Endothelial cell of umbilical vein (primary cell): ENCODE results near the gene MAP1B. TPM values are rescaled to one million over a fixed set of nuclear protein-coding genes. Genes with fewer than 3 reads are reported as not detected.

Experiments
- BruUV-seq: library from RNA; stranded (reverse); fragments of 400-500 nt; replicated peaks from 2 replicates; lab custom pipeline; 2021; lab: Mats Ljungman, UMichigan
- CTCF ChIA-PET: fragments of 300-600, 350-600 bp; sonication (Branson Sonifier 250); formaldehyde crosslinking; loops from one replicate; lab custom pipeline; 2021; ENCODE audit warnings: antibody characterized with exemption, inconsistent platforms; lab: Charles Lee
- POLR2A ChIA-PET: fragments of 300-600, 350-600 bp; sonication (Branson Sonifier 250); formaldehyde crosslinking; loops from one replicate; lab custom pipeline; 2021; ENCODE audit warnings: antibody characterized with exemption, inconsistent platforms; lab: Charles Lee
- DNase-seq: peaks from one replicate; pipeline ENCODE4 v3.0.0-alpha.2; 2011; ENCODE audit warnings: low read depth, low spot score
- FAIRE-seq: peaks from 2 replicates; lab custom pipeline; 2011; peaks lifted over from hg19 to GRCh38; lab: Jason Lieb, UNC
- H2AFZ ChIP-seq: 2 replicates; pipeline ENCODE4 v1.6.0; 2012; ENCODE audit warnings: low read depth, low read length, control low read depth, inconsistent platforms
- H3K27ac ChIP-seq: 2 replicates; pipeline ENCODE4 v1.5.1; 2011; ENCODE audit warnings: low read depth, mild to moderate bottlenecking, control low read depth, low read length, moderate library complexity; ENCODE audit not compliant: insufficient read depth
- H3K27me3 ChIP-seq, 2 experiments: 2 replicates each; pipeline versions ENCODE4 v1.6.0 to v1.6.1; 2011; ENCODE audit warnings: low read length in 2 of 2, mixed read lengths in 1 of 2; ENCODE audit not compliant: control insufficient read depth in 2 of 2, insufficient read depth in 2 of 2
- H3K36me3 ChIP-seq, 2 experiments: 2 replicates in 1 of 2; 3 replicates in 1 of 2; pipeline ENCODE4 v1.5.1; 2011; ENCODE audit warnings: low read length in 2 of 2, mild to moderate bottlenecking in 1 of 2, moderate library complexity in 1 of 2; ENCODE audit not compliant: control insufficient read depth in 2 of 2, insufficient read depth in 2 of 2; ENCODE audit errors: extremely low read depth in 1 of 2
- H3K4me1 ChIP-seq: 3 replicates; pipeline ENCODE4 v1.5.1; 2011; ENCODE audit warnings: mild to moderate bottlenecking, low read length; ENCODE audit not compliant: control insufficient read depth, insufficient read depth; ENCODE audit errors: extremely low read depth
- H3K4me2 ChIP-seq: 2 replicates; pipeline ENCODE4 v1.6.1; 2011; ENCODE audit warnings: low read length, control low read depth, mixed read lengths; ENCODE audit not compliant: insufficient read depth
- H3K4me3 ChIP-seq, 3 experiments: fragments of 200-600 bp in 1 of 3; sonication (generic), shearing (Covaris generic) in 1 of 3; replicated peaks in 1 of 3; 2 replicates each; pipeline ENCODE4 v1.5.1; 2011 to 2016; ENCODE audit warnings: control low read depth in 3 of 3, low read length in 3 of 3, mild to moderate bottlenecking in 2 of 3, inconsistent platforms in 1 of 3, low read depth in 1 of 3, moderate library complexity in 1 of 3; ENCODE audit not compliant: insufficient read depth in 1 of 3
- H3K79me2 ChIP-seq: 2 replicates; pipeline ENCODE4 v1.6.0; 2012; ENCODE audit warnings: low read length, inconsistent platforms; ENCODE audit not compliant: control insufficient read depth, insufficient read depth
- H3K9ac ChIP-seq: replicated peaks from 2 replicates; pipeline ENCODE3; 2011; ENCODE audit warnings: low read length, control low read depth; ENCODE audit not compliant: insufficient read depth; ENCODE audit errors: extremely low read depth
- H3K9me1 ChIP-seq: replicated peaks from 3 replicates; pipeline ENCODE4 v1.6.0; 2011; ENCODE audit warnings: mild to moderate bottlenecking, low read length; ENCODE audit not compliant: control insufficient read depth, insufficient read depth; ENCODE audit errors: extremely low read depth
- H3K9me3 ChIP-seq: replicated peaks from 2 replicates; pipeline ENCODE4 v1.5.1; 2012; ENCODE audit warnings: low read length, inconsistent platforms; ENCODE audit not compliant: control insufficient read depth, insufficient read depth
- H4K20me1 ChIP-seq: replicated peaks from 2 replicates; pipeline ENCODE3; 2011; ENCODE audit warnings: mild to moderate bottlenecking, low read length; ENCODE audit not compliant: control insufficient read depth, insufficient read depth; ENCODE audit errors: extremely low read depth
- EZH2 ChIP-seq: IDR thresholded peaks from 2 replicates; pipeline ENCODE4 v1.6.1; 2012; ENCODE audit warnings: borderline replicate concordance, low read depth, mild to moderate bottlenecking, moderate library complexity, low read length, inconsistent platforms; ENCODE audit not compliant: severe bottlenecking
- FOS ChIP-seq: IDR thresholded peaks from 2 replicates; pipeline ENCODE4 v1.6.1; 2011; ENCODE audit warnings: mild to moderate bottlenecking, low read length, moderate library complexity, borderline replicate concordance; ENCODE audit not compliant: insufficient read depth
- GATA2 ChIP-seq: IDR thresholded peaks from 2 replicates; pipeline ENCODE4 v1.7.0; 2011; ENCODE audit warnings: low read depth, mild to moderate bottlenecking, moderate library complexity, mixed read lengths, low read length; ENCODE audit not compliant: insufficient read length, insufficient read depth
- JUN ChIP-seq: IDR thresholded peaks from 2 replicates; pipeline ENCODE4 v1.6.1; 2011; ENCODE audit warnings: borderline replicate concordance, low read depth; ENCODE audit not compliant: insufficient read length, insufficient read depth
- MYC ChIP-seq: IDR thresholded peaks from one replicate; pipeline ENCODE4 v1.6.1; 2011; ENCODE audit warnings: mild to moderate bottlenecking, low read depth, low read length
- POLR2A ChIP-seq: IDR thresholded peaks from 2 replicates; pipeline ENCODE4 v1.6.1; 2012; ENCODE audit warnings: low read depth, mild to moderate bottlenecking, control low read depth, low read length
- POLR2AphosphoS5 ChIP-seq: IDR thresholded peaks from 2 replicates; pipeline ENCODE4 v1.6.1; 2012; ENCODE audit warnings: low read depth, mild to moderate bottlenecking, control low read depth, low read length, moderate library complexity; ENCODE audit not compliant: insufficient read depth
- dilution Hi-C: fragments of 300-500 bp; cut with MboI; formaldehyde crosslinking; loops from one replicate; pipeline ENCODE4 v1.15.0; 2019; ENCODE audit warnings: low sequenced_read_pairs; ENCODE audit not compliant: extremely low pct_ligation_motif_present
- intact Hi-C: fragments of 100-400 bp; cut with micrococcal nuclease; formaldehyde crosslinking; loops from one replicate; pipeline ENCODE4 v1.10.0; 2022
- polyA plus RNA-seq, 4 experiments: library from polyadenylated mRNA; depleted of rRNA in 3 of 4; stranded (reverse) in 3 of 4; unstranded in 1 of 4; fragments of >200 nt; gene quantifications; 2 replicates each; pipeline versions ENCODE4 v1.2.1 to v1.2.3, GENCODE V29; 2011 to 2012; ENCODE audit warnings: missing spikeins in 1 of 4
- total RNA-seq: library from RNA; stranded (reverse); gene quantifications from 2 replicates; pipeline ENCODE4 v1.2.3, GENCODE V29; 2021
- TF ChIP-seq, protein P1 (sequence below): IDR thresholded peaks from 2 replicates; pipeline ENCODE4 v1.6.1; 2011; ENCODE audit not compliant: insufficient read depth, insufficient read length
- TF ChIP-seq, protein P2 (sequence below), 2 donors: IDR thresholded peaks; 1 replicate in 1 of 2; 2 replicates in 1 of 2; pipeline ENCODE4 v1.5.1; 2011; ENCODE audit warnings: low read length in 2 of 2, mild to moderate bottlenecking in 2 of 2, moderate library complexity in 2 of 2, control low read depth in 1 of 2, inconsistent platforms in 1 of 2, low read depth in 1 of 2; ENCODE audit not compliant: insufficient read depth in 1 of 2; ENCODE audit errors: extremely low read depth in 1 of 2

Gene MAP1B
- total and polyA plus RNA-seq, 2 donors (not counting 3 experiments of a cell fraction or from before 2014, with no cell fraction given), result 55.9 to 263 TPM

DNA sequence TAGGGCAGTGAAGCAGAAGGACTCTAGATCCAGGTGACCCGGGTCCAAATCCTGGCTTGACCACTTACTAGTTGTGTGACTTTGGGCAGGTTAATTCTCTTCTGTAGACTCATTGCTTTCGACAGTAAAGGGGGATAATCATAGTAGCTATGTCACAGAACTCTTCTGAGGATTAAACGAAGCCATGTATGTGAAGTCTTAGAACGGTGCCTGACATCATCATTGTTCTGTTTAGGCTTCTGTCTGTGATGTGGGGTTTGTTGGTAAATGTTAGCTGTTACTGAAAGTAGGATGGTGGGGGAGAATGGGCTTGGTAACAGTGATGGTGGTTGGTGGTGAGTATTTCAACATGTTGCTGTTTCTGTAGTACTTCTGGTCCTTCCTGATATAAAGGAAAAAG, 73.7 kb downstream of the MAP1B start:
- DNase-seq (no peak), FAIRE-seq (no peak)
- intact Hi-C loops (no loop called here), dilution Hi-C loops (no loop called here)
- TF ChIP-seq, protein P1, sequence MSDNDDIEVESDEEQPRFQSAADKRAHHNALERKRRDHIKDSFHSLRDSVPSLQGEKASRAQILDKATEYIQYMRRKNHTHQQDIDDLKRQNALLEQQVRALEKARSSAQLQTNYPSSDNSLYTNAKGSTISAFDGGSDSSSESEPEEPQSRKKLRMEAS, result no peak
- no peak for TF ChIP-seq EZH2
- TF ChIP-seq GATA2, result no peak
- H3K4me1 ChIP-seq, result no peaks in the 10 kb centered on the region
- H4K20me1 ChIP-seq, result peaks cover 5% of the 10 kb centered on the region
- no peak overlapping the region for H3K27ac ChIP-seq
- no peak overlapping the region for H3K9ac ChIP-seq
- H3K9me1 ChIP-seq, result no peaks in the 10 kb centered on the region
- H3K9me3 ChIP-seq, result no peaks in the 10 kb centered on the region
- no peak overlapping the region for H3K4me2 ChIP-seq
- ChIA-PET CTCF (interaction anchor here (1.0 to 1.4 kb wide), 3 partner anchors 21 to 55 kb away, joined by 3 read pairs; no protein-coding TSS in a partner anchor), POLR2A (no interaction called here)
- no peak overlapping the region for H3K4me3 ChIP-seq
- no peak overlapping the region for H2AFZ ChIP-seq
- peaks cover 75% of the 10 kb centered on the region for H3K79me2 ChIP-seq
- no peaks in the 10 kb centered on the region for H3K27me3 ChIP-seq
- H3K36me3 ChIP-seq, result peaks cover 15 to 21% of the 10 kb centered on the region in 2 experiments
- no TSS peak for BruUV-seq

DNA sequence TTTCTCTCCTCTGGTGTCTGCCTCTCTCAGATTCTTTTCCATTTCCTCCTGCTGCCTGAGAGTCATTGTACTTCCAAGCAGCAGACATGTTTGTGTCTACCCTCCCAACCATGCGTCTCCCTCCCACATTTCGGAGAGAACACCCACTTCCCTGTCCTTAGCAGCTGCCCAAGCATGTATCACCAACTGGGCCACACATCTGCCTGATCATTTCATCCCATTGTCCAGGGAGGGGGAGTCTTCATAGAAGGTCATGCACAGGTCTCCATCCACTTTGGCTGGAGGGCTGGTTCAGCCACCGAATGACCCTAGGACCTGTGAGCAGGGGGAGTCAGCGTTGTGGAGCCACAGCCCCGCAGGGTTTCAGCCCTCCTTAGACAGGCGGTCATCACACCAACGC, 75.4 kb downstream of the MAP1B start:
- intact Hi-C loops (no loop called here), dilution Hi-C loops (no loop called here)
- H3K9me1 ChIP-seq, result no peaks in the 10 kb centered on the region
- peaks cover 5% of the 10 kb centered on the region for H4K20me1 ChIP-seq
- no peak overlapping the region for H2AFZ ChIP-seq
- no peak overlapping the region for H3K9ac ChIP-seq
- ChIA-PET POLR2A (no interaction called here), CTCF (no interaction called here)
- no peaks in the 10 kb centered on the region for H3K9me3 ChIP-seq
- DNase-seq (no peak), FAIRE-seq (no peak)
- peaks cover 62% of the 10 kb centered on the region for H3K79me2 ChIP-seq
- TF ChIP-seq JUN, result no peak
- TF ChIP-seq POLR2A, result no peak
- TF ChIP-seq, protein P1, result no peak
- no peak for TF ChIP-seq FOS
- no peak for TF ChIP-seq POLR2AphosphoS5
- TF ChIP-seq MYC, result no peak
- TF ChIP-seq, protein P2, sequence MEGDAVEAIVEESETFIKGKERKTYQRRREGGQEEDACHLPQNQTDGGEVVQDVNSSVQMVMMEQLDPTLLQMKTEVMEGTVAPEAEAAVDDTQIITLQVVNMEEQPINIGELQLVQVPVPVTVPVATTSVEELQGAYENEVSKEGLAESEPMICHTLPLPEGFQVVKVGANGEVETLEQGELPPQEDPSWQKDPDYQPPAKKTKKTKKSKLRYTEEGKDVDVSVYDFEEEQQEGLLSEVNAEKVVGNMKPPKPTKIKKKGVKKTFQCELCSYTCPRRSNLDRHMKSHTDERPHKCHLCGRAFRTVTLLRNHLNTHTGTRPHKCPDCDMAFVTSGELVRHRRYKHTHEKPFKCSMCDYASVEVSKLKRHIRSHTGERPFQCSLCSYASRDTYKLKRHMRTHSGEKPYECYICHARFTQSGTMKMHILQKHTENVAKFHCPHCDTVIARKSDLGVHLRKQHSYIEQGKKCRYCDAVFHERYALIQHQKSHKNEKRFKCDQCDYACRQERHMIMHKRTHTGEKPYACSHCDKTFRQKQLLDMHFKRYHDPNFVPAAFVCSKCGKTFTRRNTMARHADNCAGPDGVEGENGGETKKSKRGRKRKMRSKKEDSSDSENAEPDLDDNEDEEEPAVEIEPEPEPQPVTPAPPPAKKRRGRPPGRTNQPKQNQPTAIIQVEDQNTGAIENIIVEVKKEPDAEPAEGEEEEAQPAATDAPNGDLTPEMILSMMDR (IDR thresholded peaks at IDR 0.05; ENCODE audit: extremely low read depth in 1 of 2, insufficient read depth in 1 of 2, low read depth in 1 of 2, low read length in 2 of 2), result no peak
- no peak for TF ChIP-seq GATA2
- no peak overlapping the region for H3K27ac ChIP-seq
- no peaks in the 10 kb centered on the region for H3K4me1 ChIP-seq
- no TSS peak for BruUV-seq
- H3K36me3 ChIP-seq, result peaks cover 16 to 28% of the 10 kb centered on the region in 2 experiments
- H3K4me2 ChIP-seq, result no peak overlapping the region
- H3K4me3 ChIP-seq, result no peak overlapping the region
- H3K27me3 ChIP-seq, result no peaks in the 10 kb centered on the region
